Smooth muscle cell (in vitro differentiated cells): ENCODE results near the gene C9orf152. TPM values are rescaled to one million over a fixed set of nuclear protein-coding genes. Genes with fewer than 3 reads are reported as not detected.

Source experiments
- DNase-seq: peaks from one replicate; lab custom pipeline; 2025; ENCODE audit not compliant: unreplicated experiment; lab: John Stamatoyannopoulos, UW
- H2AFZ ChIP-seq: fragments of 200-600 bp; sonication (generic); 2 replicates; pipeline ENCODE4 v1.6.0; 2016; ENCODE audit warnings: antibody characterized with exemption, low read depth, mild to moderate bottlenecking
- H3F3A ChIP-seq: fragments of 200-600 bp; sonication (generic); 2 replicates; pipeline ENCODE4 v1.6.0; 2017; ENCODE audit warnings: antibody characterized with exemption, low read depth
- H3K27ac ChIP-seq: fragments of 200-600 bp; sonication (generic); 2 replicates; pipeline ENCODE4 v1.5.1; 2016; ENCODE audit warnings: low read depth, mild to moderate bottlenecking
- H3K27me3 ChIP-seq: fragments of 200-600 bp; sonication (generic); 2 replicates; pipeline ENCODE4 v1.6.1; 2016; ENCODE audit warnings: low read depth, mild to moderate bottlenecking
- H3K36me3 ChIP-seq: fragments of 200-600 bp; sonication (generic); 2 replicates; pipeline ENCODE4 v1.5.1; 2016; ENCODE audit warnings: low read depth
- H3K4me1 ChIP-seq: fragments of 200-600 bp; sonication (generic); 2 replicates; pipeline ENCODE4 v1.5.1; 2016; ENCODE audit warnings: low read depth
- H3K4me2 ChIP-seq: fragments of 200-600 bp; sonication (generic); 2 replicates; pipeline ENCODE4 v1.6.0; 2016; ENCODE audit warnings: mild to moderate bottlenecking
- H3K4me3 ChIP-seq: fragments of 200-600 bp; sonication (generic); 2 replicates; pipeline ENCODE4 v1.5.1; 2016; ENCODE audit warnings: mild to moderate bottlenecking
- H3K79me2 ChIP-seq: fragments of 200-600 bp; sonication (generic); 2 replicates; pipeline ENCODE4 v1.6.0; 2016; ENCODE audit warnings: low read depth, mild to moderate bottlenecking
- H3K9ac ChIP-seq: fragments of 200-600 bp; sonication (generic); 2 replicates; pipeline ENCODE4 v1.6.0; 2016; ENCODE audit warnings: low read depth
- H3K9me3 ChIP-seq: fragments of 200-600 bp; sonication (generic); replicated peaks from 2 replicates; pipeline ENCODE4 v1.5.1; 2016; ENCODE audit warnings: low read depth
- H4K20me1 ChIP-seq: fragments of 200-600 bp; sonication (generic); 2 replicates; pipeline ENCODE4 v1.6.0; 2016; ENCODE audit warnings: low read depth
- CTCF ChIP-seq: fragments of 200-600 bp; sonication (generic); IDR thresholded peaks from 2 replicates; pipeline ENCODE4 v1.5.1; 2017; ENCODE audit warnings: borderline replicate concordance, mild to moderate bottlenecking, antibody characterized with exemption; ENCODE audit not compliant: insufficient read depth, poor library complexity, severe bottlenecking
- WGBS: methylation state at CpG from one replicate; pipeline ENCODE4 v1.1.7; 2016; ENCODE audit warnings: low lambda C conversion rate; 5-methylcytosine and 5-hydroxymethylcytosine counted together
- polyA plus RNA-seq: library from polyadenylated mRNA; unstranded; fragments of >200 nt; fragmentation: Nextera tagmentation; extraction: Ambion mirVana; gene quantifications from 2 replicates; pipeline ENCODE4 v1.2.1, GENCODE V29; 2016
- total RNA-seq: library from RNA; depleted of rRNA; stranded (reverse); fragments of >200 nt; gene quantifications from 2 replicates; pipeline ENCODE4 v1.2.3, GENCODE V29; 2014

C9orf152 gene
- total and polyA plus RNA-seq, 2 experiments from 2014 or later, result not detected

GRCh38 chr9:110189559-110190320, 18.2 kb downstream of the C9orf152 start:
- H2AFZ ChIP-seq, result no peak overlapping the region
- H3K27ac ChIP-seq, result no peak overlapping the region
- DNase-seq, result no peak
- H3K36me3 ChIP-seq, result no peaks in the 10 kb centered on the region
- no peaks in the 10 kb centered on the region for H3K79me2 ChIP-seq
- WGBS, result 90% methylated on average over 6 of the region's 6 CpGs
- H3F3A ChIP-seq, result peaks cover 10% of the 10 kb centered on the region
- no peak overlapping the region for H3K4me3 ChIP-seq
- H3K4me2 ChIP-seq, result no peak overlapping the region
- H3K9me3 ChIP-seq, result no peaks in the 10 kb centered on the region
- TF ChIP-seq CTCF, result no peak
- no peaks in the 10 kb centered on the region for H3K4me1 ChIP-seq
- no peaks in the 10 kb centered on the region for H3K27me3 ChIP-seq
- H3K9ac ChIP-seq, result no peak overlapping the region
- H4K20me1 ChIP-seq, result no peaks in the 10 kb centered on the region

GRCh38 chr9:110188991-110189390, 19.0 kb downstream of the C9orf152 start:
- Histone ChIP-seq H2AFZ (no peak overlapping the region), H4K20me1 (no peaks in the 10 kb centered on the region), H3K9ac (no peak overlapping the region), H3K79me2 (no peaks in the 10 kb centered on the region), H3K27me3 (no peaks in the 10 kb centered on the region), H3K4me3 (no peak overlapping the region), H3K9me3 (no peaks in the 10 kb centered on the region), H3F3A (peaks cover 7% of the 10 kb centered on the region), H3K27ac (no peak overlapping the region), H3K4me2 (no peak overlapping the region), H3K4me1 (no peaks in the 10 kb centered on the region), H3K36me3 (no peaks in the 10 kb centered on the region)
- 84% methylated on average over 4 of the region's 4 CpGs for WGBS
- DNase-seq, result no peak
- no peak for TF ChIP-seq CTCF

GRCh38 chr9:110188101-110188500, 19.9 kb downstream of the C9orf152 start:
- H3K27ac ChIP-seq, result no peak overlapping the region
- no peaks in the 10 kb centered on the region for H4K20me1 ChIP-seq
- DNase-seq, result no peak
- H3K79me2 ChIP-seq, result no peaks in the 10 kb centered on the region
- H2AFZ ChIP-seq, result no peak overlapping the region
- H3K36me3 ChIP-seq, result no peaks in the 10 kb centered on the region
- H3F3A ChIP-seq, result no peaks in the 10 kb centered on the region
- H3K4me1 ChIP-seq, result no peaks in the 10 kb centered on the region
- WGBS, result 77% methylated on average over 4 of the region's 4 CpGs
- H3K4me3 ChIP-seq, result no peak overlapping the region
- no peak overlapping the region for H3K4me2 ChIP-seq
- H3K9me3 ChIP-seq, result no peaks in the 10 kb centered on the region
- H3K9ac ChIP-seq, result no peak overlapping the region
- H3K27me3 ChIP-seq, result no peaks in the 10 kb centered on the region
- no peak for TF ChIP-seq CTCF

- no peak overlapping the region for H2AFZ ChIP-seq
- WGBS, result 85% methylated on average over 2 of the region's 2 CpGs
- H3K27ac ChIP-seq, result no peak overlapping the region
- no peak overlapping the region for H3K4me3 ChIP-seq
- H3K9me3 ChIP-seq, result no peaks in the 10 kb centered on the region
- H3F3A ChIP-seq, result no peaks in the 10 kb centered on the region
- no peak for TF ChIP-seq CTCF
- H4K20me1 ChIP-seq, result no peaks in the 10 kb centered on the region
- no peaks in the 10 kb centered on the region for H3K79me2 ChIP-seq
- no peaks in the 10 kb centered on the region for H3K36me3 ChIP-seq
- no peak overlapping the region for H3K4me2 ChIP-seq
- no peaks in the 10 kb centered on the region for H3K27me3 ChIP-seq
- no peak for DNase-seq
- no peaks in the 10 kb centered on the region for H3K4me1 ChIP-seq
- no peak overlapping the region for H3K9ac ChIP-seq
These were observed 20.8 kb downstream of the C9orf152 start for GRCh38 chr9:110187126-110187525.
